Mesothelial cell of epicardium (in vitro differentiated cells): ENCODE results near the gene MED25. TPM values are rescaled to one million over a fixed set of nuclear protein-coding genes. Genes with fewer than 3 reads are reported as not detected.

Source experiments
- DNase-seq, 2 experiments: peaks; one replicate each; pipeline ENCODE4 v3.0.0; 2021; ENCODE audit warnings: low spot score in 2 of 2; ENCODE audit not compliant: unreplicated experiment in 2 of 2
- H3K27ac Mint-ChIP-seq: 2 replicates; pipeline ENCODE4 v1.8.0; 2021; ENCODE audit warnings: mixed read lengths
- H3K27me3 Mint-ChIP-seq: 2 replicates; pipeline ENCODE4 v1.8.0; 2021; ENCODE audit warnings: low read depth, mixed read lengths
- H3K36me3 Mint-ChIP-seq: 2 replicates; pipeline ENCODE4 v1.8.0; 2021; ENCODE audit warnings: mixed read lengths
- H3K4me1 Mint-ChIP-seq: 2 replicates; pipeline ENCODE4 v1.8.0; 2021; ENCODE audit warnings: mixed read lengths
- H3K4me3 Mint-ChIP-seq: 2 replicates; pipeline ENCODE4 v1.8.0; 2021; ENCODE audit warnings: mild to moderate bottlenecking, moderate library complexity, mixed read lengths
- H3K9me3 Mint-ChIP-seq: 2 replicates; pipeline ENCODE4 v1.8.0; 2021; ENCODE audit warnings: mixed read lengths
- CTCF ChIP-seq: fragments of 200-600 bp; sonication (generic); IDR thresholded peaks from one replicate; pipeline ENCODE4 v1.5.0; 2021; ENCODE audit warnings: antibody characterized with exemption; ENCODE audit not compliant: unreplicated experiment
- total RNA-seq: library from RNA; stranded (reverse); gene quantifications from 3 replicates; pipeline ENCODE4 v1.2.1, GENCODE V29; 2021

MED25 gene
- total RNA-seq, 1 donor from 2014 or later, result 103 TPM

- H3K4me3 Mint-ChIP-seq, result peak within 1 kb of the TSS; percentile 87
- peak; percentile 93 to 97 for DNase-seq
- H3K27ac Mint-ChIP-seq, result peak within 1 kb of the TSS; percentile 98
- no peaks in the 10 kb centered on the region for H3K27me3 Mint-ChIP-seq
- TF ChIP-seq CTCF, result no peak
- H3K36me3 Mint-ChIP-seq, result peaks cover 19% of the 10 kb centered on the region
- H3K9me3 Mint-ChIP-seq, result peaks cover 13% of the 10 kb centered on the region
- peaks cover 25% of the 10 kb centered on the region for H3K4me1 Mint-ChIP-seq
Observed at GRCh38 chr19:49850487-49851342, 32.6 kb downstream of the MED25 start, which contains the start of gene PTOV1. Gene PTOV1 (plus strand): TSS chr19:49851159.

GRCh38 chr19:49851456-49852259, 33.6 kb downstream of the MED25 start:
- no peaks in the 10 kb centered on the region for H3K27me3 Mint-ChIP-seq
- no peak for TF ChIP-seq CTCF
- peak overlapping the region; percentile 87 for H3K4me3 Mint-ChIP-seq
- H3K27ac Mint-ChIP-seq, result peak overlapping the region; percentile 79
- DNase-seq, result peak in 1 of 2 experiments; percentile 53
- H3K4me1 Mint-ChIP-seq, result peaks cover 25% of the 10 kb centered on the region
- H3K36me3 Mint-ChIP-seq, result peaks cover 21% of the 10 kb centered on the region
- H3K9me3 Mint-ChIP-seq, result peaks cover 13% of the 10 kb centered on the region

GRCh38 chr19:49852631-49853126, 34.6 kb downstream of the MED25 start:
- Mint-ChIP-seq H3K4me1 (peaks cover 25% of the 10 kb centered on the region), H3K27me3 (no peaks in the 10 kb centered on the region), H3K9me3 (peaks cover 13% of the 10 kb centered on the region), H3K4me3 (peak overlapping the region; percentile 87), H3K27ac (peak overlapping the region; percentile 60), H3K36me3 (peaks cover 21% of the 10 kb centered on the region)
- TF ChIP-seq CTCF, result no peak
- DNase-seq, result no peak

- peaks cover 11% of the 10 kb centered on the region for H3K9me3 Mint-ChIP-seq
Observed at GRCh38 chr19:49853852-49854377, 35.8 kb downstream of the MED25 start.

More at GRCh38 chr19:49853852-49854377, 35.8 kb downstream of the MED25 start:
- Mint-ChIP-seq H3K36me3 (peaks cover 19% of the 10 kb centered on the region), H3K4me1 (peaks cover 25% of the 10 kb centered on the region), H3K27ac (peak overlapping the region; percentile 68), H3K27me3 (no peaks in the 10 kb centered on the region), H3K4me3 (peak overlapping the region; percentile 48)
- no peak for TF ChIP-seq CTCF
- DNase-seq, result no peak
